ENCODE data around the gene PKN3.
"Not testable (repeated sequence)": the region's sequence is repeated elsewhere in the genome, so short reads cannot be mapped to it uniquely, and the experiment has no call there.

The PKN3 gene
- 9.0 to 14.3 reads per million in 2 donors for total RNA-seq

DNA sequence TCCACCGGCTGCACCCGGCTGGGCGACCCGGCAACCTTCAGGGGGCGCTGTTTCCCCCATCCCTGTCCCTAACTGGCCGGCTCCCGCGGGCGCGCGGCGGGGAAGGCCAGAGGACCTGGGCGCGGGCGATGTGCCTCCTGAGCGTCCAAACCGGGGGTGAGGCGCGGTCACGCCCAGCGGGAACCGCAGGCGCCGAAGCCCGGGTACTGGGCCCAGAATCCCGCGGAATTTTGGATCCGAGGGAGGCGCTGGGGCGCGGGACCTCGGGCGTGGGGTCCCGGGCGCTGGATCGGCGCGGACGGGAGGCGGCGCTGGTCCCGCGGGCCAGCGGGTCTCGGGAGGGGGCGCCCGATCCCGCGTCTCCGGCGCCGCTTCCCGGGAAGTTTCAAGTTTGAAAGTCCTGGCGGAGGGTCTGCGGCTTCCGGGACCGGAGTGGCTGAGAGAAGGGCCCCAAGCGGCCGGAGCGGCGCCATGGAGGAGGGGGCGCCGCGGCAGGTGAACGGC is at the start of gene PKN3:
PKN3 (plus strand) TSS at position 59 of the 504 bp plus-strand sequence; CDS start at position 472, 413 bp downstream.
- peak; percentile 58 for DNase-seq

DNA sequence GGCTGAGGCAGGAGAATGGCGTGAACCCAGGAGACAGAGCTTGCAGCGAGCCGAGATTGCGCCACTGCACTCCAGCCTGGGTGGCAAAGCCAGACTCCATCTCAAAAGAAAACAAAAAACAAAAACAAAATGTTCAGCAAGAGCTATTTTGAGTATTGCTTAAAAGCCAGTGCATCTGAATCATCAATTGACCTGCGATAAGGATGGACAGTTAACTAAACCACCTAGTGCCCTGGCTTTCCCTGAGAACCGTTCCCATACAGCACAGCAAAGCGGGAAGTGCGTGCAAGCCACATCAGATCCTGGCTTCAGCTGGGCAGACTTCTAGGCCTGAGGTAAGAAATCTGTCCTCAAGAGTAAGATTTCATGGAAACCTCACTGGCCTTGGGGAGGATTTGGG is 48.4 kb upstream of the PKN3 start:
- DNase-seq, result no peak

DNA sequence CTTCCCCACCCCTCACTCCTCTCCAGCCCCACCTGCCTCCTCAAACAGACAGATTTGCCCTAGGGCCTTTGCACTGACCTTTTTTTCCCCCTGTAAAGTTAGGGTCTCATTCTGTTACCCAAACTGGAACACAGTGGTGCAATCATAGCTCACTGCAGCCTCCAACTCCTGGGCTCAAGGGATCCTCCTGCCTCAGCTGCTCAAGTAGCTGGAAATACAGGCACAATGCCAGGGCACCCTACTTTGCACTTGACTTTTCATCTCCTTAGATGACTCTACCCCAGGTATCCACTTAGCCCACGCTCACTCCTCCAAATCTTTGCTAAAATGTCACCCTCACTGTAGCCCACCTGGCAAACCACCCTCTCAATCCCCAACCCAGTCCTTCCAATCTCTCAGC is 47.8 kb upstream of the PKN3 start:
- DNase-seq, result no peak

DNA sequence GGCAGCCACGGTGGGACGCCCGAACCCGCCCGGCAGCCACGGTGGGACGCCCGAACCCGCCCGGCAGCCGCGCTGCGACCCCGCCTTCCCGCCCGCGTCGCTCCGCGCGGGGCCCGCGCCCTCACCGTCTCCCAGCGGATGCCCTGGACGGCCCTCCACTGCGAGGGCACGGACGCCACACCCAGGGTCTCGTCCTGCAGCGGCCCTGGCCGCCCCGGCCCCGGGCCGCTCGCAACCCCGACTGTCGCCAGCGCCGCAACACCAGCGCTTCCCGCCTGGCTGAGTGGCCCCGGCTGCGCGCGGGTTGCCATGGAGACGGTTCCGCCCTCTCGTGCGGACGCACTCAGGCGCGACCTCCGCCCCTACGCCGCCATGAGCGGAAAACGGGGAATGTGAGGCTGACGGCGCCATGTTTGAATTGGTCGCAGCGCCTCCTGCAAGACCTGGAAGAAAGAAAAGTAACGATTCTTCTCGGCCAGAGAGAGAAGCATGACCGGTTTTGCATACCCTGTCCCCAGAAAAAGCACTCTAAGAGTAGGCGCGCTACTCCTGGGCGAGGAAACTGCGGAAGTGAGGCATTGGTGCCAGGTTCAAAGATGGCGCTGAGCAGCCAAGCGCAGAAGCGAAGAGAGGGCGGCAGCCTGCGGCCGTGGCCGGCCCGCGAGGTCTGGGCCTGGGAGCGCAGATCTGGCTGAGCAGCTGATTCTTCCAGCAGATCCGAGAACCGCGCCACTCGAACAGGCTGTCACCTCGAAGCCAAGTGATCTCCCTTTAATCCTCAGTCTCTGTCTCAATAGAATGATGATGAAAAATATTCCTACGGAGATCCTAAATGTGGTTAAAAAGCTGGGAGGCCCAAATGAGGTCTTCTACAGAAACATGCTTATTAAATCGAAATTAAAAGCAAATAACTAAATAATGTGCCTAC is 45.6 kb upstream of the PKN3 start, which contains the start of gene DYNC2I2:
DYNC2I2 (minus strand) TSS at position 432 of the 928 bp plus-strand sequence; CDS start at position 311, 121 bp downstream.
- peak; percentile 92 for DNase-seq

DNA sequence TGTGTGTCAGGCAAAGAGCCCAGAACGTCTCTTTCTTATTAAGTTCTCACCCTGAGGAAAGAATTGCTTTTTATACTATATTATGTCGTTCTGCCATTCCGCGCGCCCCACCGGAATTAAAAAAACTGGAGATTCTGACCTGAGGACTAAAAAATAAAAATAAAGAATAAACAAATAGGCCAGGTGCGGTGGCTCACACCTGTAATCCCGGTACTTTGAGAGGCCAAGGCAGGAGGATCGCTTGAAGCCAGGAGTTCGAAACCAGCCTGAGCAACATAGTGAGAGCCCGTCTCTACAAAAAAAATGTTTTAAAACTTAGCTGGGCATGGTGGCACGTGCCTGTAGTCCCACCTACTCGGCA is 45.0 kb upstream of the PKN3 start:
- no peak for DNase-seq

DNA sequence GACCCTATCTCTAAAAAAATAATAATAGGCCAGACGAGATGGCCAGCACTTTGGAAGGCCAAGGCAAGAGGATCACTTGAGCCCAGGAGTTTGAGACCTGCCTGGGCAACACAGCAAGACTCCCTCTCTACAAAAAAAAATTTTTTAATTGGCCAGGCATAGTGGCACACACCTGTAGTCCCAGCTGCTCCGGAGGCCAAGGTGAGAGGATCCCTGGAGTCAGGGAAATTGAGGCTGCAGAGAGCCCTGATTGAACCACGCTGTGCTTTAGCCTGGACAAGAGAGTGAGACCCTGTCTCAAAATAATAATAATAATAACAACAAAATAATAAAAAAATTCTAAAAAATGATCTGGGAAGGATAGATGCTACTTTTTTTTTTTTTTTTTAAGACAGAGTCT is 44.5 kb upstream of the PKN3 start:
- no peak for DNase-seq

DNA sequence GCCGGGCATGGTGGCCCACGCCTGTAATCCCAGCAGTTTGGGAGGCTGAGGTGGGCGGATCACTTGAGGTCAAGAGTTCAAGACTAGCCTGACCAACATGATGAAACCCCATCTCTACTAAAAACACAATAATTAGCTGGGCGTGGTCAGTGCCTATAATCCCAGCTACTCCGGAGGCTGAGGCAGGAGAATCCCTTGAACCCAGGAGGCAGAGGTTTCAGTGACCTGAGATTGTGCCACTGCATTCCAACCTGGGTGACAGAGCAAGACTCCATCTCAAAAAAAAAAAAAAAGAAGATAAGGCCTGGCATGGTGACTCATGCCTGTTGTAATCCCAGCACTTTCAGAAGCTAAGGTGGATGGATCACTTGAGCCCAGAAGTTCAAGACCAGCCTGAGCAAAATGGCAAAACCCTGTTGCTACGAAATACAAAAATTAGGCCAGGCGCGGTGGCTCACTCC is 35.8 kb upstream of the PKN3 start:
- DNase-seq, result not testable (repeated sequence)

DNA sequence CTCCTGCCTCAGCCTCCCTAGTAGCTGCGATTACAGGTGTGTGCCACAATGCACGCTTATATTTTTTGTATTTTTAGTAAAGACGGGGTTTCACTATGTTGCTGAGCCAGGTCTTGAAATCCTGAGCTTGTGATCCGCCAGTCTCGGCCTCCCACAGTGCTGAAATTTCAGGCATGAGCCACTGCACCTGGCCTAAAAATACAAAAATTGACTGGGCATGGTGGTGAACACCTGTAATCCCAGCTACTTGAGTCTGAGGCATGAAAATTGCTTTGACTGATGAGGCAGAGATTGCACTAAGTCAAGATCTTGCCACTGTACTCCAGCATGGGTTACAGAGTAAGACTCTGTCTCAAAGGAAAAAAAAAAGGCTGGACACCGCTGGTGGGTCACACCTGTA is 32.5 kb upstream of the PKN3 start:
- DNase-seq, result no peak

DNA sequence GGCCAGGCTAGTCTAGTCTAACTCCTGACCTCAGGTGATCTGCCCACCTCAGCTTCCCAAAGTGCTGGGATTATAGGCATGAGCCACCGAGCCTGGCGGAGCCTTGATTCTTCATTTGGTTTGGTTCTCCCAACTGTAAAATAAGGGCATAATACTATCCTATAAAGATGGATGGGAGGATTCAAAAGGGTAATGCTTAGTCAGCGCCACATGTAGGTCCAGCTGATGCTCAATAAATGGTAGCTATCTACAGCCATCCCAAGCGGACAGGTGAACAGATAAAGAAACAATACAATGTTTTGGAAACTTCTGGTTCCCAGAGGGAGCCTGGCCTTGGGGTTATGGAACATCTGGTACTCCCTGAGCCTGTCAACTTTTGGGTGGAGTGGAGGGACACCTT is 26.9 kb upstream of the PKN3 start:
- DNase-seq, result no peak

DNA sequence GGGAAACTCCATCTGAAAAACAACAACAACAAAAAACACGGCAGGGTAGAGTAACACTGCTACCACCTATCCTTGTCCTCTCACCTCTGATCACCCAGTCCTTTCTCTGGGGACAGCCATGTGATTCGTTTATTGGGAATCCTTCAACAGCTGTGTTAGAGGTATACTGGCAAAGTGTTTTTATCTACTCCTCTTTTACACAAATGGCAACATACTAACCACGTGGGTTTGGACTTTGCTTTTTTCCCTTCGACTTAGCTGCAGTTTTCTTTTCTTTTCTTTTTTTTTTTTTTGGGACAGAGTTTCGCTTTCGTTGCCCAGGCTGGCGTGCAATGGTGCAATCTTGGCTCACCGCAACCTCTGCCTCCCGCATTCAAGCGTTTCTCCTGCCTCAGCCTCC is 24.5 kb upstream of the PKN3 start:
- DNase-seq, result no peak

DNA sequence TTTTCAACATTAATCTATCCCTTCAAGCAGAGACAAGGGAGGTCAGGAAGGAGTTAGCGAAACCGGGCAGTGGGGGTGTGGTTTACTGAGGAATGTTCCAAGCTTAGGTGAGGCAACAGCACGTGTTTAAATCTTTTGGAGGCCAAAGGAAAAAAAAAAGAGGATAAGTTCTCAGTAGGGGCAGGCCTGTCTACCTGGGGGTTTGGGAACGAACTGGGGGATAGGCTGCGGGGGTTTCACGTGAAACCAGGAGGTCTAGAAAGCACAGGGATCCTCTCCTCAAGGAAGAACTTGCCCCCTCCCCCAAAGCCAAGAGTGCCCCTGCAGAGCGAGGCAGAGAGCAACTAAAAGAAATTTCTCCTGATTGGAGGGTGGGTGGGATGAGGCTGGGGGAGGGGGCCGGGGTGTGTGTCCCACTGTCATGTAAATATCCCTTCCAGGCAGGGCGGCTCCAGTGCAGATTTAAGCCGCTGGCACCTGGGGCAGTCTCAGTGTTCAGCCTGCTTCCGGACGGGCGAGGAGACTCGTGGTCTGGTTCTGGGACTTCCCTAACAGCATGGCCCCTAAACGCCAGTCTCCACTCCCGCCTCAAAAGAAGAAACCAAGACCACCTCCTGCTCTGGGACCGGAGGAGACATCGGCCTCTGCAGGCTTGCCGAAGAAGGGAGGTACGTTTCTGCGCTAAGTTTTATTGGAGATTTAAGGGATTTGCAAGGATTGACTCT is 18.8 kb upstream of the PKN3 start:
- DNase-seq, result no peak

DNA sequence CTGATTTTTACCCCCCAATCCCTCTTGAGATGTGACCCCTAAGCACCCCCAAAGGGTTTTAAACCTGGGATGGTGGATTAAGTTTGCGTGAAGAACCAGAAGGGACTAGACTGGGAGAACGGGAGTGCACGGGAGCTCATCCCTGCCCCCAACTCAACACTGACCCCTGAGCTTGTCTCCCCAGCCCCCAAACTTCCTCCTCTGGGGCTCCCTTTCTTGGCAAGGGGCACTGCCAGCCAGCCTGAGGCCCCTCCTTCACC is 18.3 kb upstream of the PKN3 start:
- no peak for DNase-seq

DNA sequence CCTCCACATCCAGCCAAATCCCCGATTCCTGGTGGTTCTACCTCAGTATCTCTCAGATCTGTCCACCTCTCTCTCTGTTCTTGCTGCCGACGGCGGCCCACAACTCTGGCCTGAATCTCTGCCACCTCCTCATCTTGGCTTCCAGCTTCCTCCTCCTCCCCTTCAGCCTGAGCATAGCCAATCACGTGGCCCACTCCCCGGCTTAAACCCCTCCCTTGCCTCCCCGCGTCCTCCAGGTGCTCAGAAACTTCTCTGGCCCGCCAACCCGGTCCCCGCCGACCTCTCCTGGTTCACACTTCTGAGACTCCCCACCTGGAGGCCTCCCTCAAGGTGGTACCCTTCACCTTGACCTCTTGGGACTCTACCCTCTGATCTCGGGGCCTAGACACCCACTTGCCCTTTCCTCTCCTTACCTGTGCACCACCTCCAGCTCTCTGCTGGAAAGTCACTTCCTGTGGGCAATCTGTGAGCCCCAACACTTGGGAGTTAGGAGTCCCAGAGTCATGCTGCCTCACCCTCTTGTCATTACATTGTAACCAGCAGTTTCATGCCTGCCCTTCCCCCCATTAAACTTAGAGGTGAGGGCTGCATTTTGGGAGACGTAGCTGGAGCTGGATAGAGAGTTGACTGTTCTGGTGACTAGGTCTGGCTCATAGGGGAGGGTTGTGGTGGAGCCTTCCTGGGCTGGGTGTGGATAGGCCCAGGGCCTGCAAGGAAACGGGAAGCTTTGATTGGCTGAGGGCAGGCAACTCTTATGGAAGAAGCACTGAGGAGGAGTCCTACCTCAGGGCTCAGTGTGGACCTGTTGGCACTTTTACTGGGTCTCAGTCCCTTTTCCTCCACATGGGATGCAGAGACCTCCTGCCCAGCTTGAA is 17.7 kb upstream of the PKN3 start:
- peak; percentile 24 for DNase-seq

DNA sequence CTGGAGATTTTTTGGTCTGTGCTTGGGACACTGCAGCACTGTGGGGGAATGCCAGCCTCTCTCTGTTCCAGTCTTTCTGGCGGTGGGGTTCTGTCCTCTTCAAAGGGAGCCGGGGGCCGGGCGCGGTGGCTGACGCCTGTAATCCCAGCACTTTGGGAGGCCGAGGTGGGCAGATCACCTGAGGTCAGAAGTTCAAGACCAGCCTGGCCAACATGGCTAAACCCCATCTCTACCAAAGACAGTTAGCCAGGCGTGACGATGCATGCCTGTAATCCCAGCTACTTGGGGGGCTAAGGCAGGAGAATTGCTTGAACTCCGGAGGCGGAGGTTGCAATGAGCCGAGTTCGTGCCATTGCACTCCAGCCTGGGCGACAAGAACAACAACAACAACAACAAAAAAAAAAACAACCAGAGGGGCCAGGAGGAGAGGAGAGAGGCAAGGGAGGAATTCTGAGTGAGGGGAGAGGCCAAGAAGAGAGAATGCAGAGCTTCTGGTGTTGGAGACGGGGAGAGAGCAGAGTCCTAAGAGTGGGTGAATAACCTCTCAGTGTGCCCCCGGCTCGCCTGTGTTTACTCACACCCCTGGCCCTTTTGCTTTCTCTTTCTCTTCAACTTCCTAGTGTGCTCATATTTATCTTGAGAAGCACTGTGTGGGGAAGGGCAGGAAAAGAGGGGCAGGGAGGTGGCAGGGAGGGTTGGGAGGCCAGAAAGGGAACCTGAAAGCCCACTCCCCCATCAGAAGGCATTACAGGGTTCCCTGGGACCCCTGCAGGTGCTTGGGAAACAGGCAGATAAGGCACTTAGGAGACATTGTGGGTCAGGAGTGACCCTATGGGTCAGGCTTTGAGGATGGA is 16.4 kb upstream of the PKN3 start:
- DNase-seq, result no peak

DNA sequence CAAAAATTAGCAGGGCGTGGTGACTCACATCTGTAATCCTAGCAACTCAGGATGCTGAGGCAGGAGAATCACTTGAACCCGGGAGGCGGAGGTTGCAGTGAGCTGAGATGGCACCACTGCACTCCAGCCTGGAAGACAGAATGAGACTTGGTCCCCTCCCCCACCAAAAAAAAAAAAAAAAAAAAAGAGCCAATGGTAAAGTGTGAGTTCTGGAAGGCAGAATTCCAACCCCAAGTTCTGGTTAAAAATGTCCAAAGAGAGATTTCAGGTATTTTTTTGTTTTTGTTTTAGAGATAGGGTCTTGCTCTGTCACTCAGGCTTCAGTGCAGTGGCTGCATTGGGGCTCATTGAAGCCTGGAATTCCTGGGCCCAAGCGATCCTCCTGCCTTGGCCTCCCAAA is 14.8 kb upstream of the PKN3 start:
- no peak for DNase-seq

DNA sequence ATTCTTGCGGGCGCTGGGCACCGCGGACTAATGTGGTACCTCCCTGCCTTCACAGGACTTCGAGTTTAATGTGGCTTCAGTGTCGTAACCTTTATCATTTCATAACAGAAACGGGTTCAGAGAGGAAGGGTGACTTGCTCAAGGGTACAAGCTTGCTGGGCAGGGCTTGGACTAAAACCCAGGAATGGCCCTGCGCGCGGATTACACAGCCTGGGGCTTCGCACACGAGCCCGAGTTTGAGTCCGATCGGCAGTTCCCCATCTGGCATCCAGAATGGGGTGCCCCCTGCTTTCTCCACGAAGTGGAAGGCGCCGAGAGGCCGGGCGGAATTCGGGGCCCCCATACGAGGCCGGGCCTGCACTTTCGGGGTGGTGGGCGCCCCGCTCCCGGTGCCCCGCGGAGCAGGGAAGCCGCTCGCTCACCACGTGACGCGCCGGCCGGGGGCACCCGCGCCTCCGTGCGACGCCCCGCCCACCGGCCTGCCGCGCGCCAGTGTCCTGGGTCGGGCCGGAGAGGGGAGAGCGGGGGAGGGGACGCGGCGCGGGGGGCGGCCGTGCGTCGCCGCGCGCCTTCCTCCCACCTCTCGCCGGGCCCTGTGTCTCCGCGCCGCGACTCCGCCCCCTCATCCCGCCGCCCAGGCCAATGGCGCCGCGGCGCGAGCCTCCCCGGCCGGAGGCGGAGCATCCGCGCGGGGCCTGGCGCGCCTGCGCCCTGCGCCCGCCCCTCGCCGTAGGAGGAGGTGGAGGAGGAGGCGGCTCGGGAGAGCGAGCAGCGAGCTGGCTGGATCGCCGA is 13.6 kb upstream of the PKN3 start, which contains the start of gene SET:
SET (plus strand) TSS at position 722 of the 792 bp plus-strand sequence. CDS start 361 bp downstream, outside the sequence.
- peak; percentile 93 for DNase-seq

DNA sequence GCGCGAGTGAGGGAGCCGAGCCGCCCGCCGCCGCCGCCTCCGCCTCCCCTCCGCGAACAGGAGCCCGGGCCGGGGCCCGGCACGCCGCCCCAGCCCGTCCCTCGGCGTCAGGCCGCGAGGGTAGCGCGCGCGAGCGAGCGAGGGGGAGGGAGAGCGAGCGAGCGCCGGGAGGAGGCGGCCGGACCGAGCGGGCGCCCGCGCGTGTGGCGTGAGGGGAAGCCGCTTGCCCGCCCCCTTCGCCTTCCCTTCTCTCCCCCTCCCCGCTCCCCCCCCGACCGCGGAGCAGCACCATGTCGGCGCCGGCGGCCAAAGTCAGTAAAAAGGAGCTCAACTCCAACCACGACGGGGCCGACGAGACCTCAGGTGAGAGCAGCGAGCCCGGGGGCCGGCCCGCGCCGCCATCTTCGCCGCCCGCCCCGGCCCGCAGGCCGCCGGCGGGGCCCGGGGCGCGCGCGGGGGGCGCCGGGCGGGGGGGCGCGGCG is 13.0 kb upstream of the PKN3 start:
- peak; percentile 66 for DNase-seq

DNA sequence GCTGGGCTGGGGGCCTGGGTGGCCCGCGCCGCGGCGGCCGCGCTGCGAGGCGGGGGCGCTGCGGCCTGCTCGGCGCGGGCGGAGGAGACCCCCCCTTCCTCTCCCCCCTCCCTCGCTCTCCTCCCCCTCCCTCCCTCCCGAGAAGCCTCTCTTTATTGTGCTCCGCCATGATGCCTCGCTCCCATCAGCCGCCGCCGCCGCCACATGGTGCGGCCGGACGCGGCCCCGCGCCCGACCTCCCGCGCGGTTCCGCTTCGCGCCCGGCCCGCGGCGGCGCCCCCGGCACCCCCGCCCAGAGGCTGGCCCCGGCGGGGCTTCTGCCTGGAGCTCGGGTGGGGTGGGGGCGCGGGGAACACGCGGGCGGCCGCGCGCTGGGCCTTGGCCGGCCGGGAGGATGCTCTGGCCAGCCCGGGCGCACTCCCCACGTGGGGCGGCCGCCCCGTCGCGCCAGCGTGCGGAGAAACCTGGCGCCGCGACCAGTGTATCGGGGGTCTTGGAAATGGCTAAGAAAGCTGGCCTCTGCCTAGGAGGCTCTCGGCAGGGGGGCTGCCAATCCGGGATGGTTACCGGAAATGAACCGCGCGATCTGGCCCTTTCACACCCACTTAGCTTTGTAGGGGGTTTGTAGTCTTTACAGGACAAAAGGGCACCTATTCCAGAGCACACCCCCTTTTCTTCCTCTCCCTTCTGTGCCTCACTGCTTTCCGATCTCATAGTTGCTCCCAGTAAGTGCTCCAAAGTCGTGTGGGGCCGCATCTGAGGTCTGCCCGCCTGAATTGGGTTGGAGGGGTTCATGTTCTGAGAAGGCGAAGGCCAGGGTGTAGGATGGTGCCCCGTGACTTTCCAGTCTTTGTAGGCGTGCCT is 12.3 kb upstream of the PKN3 start:
- DNase-seq, result peak; percentile 42

DNA sequence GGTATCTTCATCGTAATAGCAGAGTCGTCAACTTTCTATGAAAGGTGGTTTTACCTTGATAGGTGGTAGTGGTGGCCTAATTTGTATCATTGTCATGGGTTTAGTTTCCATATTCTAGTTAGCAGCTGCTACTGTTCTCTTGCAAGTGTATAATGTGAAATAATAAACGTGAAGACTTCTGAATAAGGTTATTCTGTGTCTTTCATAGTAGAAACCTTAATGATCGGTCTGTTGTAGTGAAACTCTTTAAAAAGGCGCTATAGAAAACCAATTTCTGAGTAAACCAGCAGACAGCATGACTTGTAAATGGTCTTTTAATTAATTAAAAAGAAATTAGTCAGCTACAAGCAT is 11.6 kb upstream of the PKN3 start:
- DNase-seq, result no peak

DNA sequence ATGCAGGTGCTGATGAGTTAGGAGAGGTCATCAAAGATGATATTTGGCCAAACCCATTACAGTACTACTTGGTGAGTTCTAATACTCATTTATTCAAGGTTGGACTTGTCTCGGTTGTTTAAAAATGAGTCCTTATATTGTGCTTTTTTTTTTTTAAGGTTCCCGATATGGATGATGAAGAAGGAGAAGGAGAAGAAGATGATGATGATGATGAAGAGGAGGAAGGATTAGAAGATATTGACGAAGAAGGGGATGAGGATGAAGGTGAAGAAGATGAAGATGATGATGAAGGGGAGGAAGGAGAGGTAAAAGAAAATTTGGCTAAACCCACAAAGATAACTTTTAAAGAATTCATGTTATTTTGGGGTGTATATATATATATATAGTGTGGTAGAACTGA is 8.6 kb upstream of the PKN3 start:
- DNase-seq, result not testable (repeated sequence)
